C4-2B (cell line): Measurements from ENCODE around the gene FAM98B.

Source experiments
- CTCF ChIP-seq: fragments of 450-650 bp; conservative IDR thresholded peaks from 2 replicates; pipeline ENCODE4 v1.5.1; 2017; ENCODE audit warnings: mild to moderate bottlenecking
- ZFX ChIP-seq: fragments of 450-650 bp; IDR thresholded peaks from 2 replicates; pipeline ENCODE4 v1.6.1; 2017

DNA sequence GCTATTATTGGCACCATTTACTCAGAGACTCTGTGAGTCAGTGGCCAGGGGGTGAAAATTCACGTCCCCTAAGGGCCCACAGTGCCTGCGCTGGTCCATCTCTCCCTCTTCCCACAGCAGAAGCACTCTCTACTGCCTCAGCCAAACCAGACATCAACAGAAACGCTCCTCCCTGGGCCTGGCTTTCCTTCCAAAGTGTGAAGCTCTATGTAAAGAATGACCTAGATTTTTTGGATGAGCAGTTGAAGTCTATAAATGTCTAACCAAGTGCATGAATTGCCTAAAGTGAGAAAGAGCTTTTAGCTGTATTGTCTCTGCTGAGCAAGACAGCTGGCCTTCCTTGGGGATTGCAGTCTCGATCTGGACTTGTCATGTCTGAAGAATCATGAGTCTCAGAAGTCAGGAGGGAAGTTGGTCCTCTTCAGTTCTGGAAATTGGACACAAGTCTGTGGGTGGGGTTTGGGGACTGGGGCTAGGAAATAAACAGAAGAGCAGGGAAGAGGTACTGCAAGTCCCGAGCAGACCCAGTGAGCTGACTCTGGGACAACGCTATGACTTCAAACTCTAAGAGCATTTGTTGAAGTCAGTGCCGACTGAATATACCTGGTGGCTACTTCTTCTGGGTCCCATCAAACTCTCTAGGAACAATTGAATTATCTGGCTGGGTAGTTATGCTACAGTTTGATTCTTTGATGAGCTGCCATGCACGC, 81.7 kb downstream of the FAM98B start:
- TF ChIP-seq CTCF (no peak), ZFX (no peak)
